ENCODE results near the gene TNC.

Gene TNC

DNA sequence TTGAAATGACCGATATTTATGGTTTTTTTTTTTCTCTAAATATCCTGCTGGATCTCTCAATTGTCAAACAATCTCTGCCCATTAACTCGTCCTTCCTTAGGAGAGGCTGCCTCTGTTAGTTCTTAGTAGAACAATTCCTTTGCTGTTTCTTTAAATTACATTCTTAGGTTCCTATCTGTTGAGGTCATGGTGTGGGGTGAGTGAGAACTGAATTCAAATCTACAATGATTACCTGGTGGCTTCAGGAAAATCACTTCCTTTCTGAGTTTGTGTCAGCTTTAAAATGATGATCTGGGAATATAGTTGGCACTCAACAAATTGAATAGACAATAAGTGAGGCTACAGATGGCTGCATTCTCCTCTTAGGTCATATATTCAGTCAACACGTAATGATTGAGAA, 105.5 kb downstream of the TNC start:
- peaks cover 4% of the 10 kb centered on the region; the same call in 1 of the 2 replicates for H3K4me1 ChIP-seq (ENCODE audit: low read length)
- H3K9ac ChIP-seq (ENCODE audit: low read length), result no peak overlapping the region
- no peak overlapping the region for H3K27ac ChIP-seq (ENCODE audit: low read length)
- H3K79me2 ChIP-seq (ENCODE audit: low read length), result no peaks in the 10 kb centered on the region
- H3K36me3 ChIP-seq (replicated peaks; ENCODE audit: insufficient read depth, low read length), result no peaks in the 10 kb centered on the region
- no peaks in the 10 kb centered on the region for H4K20me1 ChIP-seq (ENCODE audit: insufficient read depth, low read length)
- H2AFZ ChIP-seq (ENCODE audit: low read length), result no peak overlapping the region
- H3K4me2 ChIP-seq (ENCODE audit: low read depth, low read length), result no peak overlapping the region
- no peaks in the 10 kb centered on the region for H3F3A ChIP-seq (ENCODE audit: insufficient read depth, low read length)
- no peak for DNase-seq
- H3K4me3 ChIP-seq (ENCODE audit: low read length), result no peak overlapping the region
- H3K9me2 ChIP-seq (replicated peaks; ENCODE audit: insufficient read depth, low read length), result no peaks in the 10 kb centered on the region
- TF ChIP-seq EZH2phosphoT487 (IDR thresholded peaks at IDR 0.05; ENCODE audit: low read length) (no peak), EZH2 (optimal IDR thresholded peaks at IDR 0.05; ENCODE audit: low read depth, low read length) (no peak)
- TF ChIP-seq, protein P1, sequence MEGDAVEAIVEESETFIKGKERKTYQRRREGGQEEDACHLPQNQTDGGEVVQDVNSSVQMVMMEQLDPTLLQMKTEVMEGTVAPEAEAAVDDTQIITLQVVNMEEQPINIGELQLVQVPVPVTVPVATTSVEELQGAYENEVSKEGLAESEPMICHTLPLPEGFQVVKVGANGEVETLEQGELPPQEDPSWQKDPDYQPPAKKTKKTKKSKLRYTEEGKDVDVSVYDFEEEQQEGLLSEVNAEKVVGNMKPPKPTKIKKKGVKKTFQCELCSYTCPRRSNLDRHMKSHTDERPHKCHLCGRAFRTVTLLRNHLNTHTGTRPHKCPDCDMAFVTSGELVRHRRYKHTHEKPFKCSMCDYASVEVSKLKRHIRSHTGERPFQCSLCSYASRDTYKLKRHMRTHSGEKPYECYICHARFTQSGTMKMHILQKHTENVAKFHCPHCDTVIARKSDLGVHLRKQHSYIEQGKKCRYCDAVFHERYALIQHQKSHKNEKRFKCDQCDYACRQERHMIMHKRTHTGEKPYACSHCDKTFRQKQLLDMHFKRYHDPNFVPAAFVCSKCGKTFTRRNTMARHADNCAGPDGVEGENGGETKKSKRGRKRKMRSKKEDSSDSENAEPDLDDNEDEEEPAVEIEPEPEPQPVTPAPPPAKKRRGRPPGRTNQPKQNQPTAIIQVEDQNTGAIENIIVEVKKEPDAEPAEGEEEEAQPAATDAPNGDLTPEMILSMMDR (IDR thresholded peaks at IDR 0.05; ENCODE audit: low read length), result no peak
- H3K27me3 ChIP-seq (replicated peaks; ENCODE audit: insufficient read depth, low read length), result no peaks in the 10 kb centered on the region
- H3K9me3 ChIP-seq (replicated peaks; ENCODE audit: insufficient read depth, low read length), result no peaks in the 10 kb centered on the region

DNA sequence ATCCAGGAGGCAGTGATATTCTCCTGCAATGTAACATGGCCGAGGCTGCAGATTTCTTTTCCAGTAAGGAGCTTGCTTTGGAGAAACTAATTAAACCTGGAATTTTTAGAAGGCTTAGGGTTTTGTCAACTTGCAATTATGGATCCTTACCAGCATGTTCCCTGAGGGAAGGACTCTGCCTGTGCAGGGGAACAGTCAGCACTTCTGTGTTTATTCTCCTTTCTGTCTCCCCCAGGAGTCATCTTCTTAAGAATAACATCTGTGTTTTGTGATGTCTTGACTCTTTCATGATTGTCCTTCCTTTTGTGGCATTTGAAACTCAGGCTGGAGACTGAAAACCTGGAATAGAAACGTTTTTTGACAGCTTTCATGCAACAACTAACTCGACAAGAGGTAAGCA, 107.1 kb downstream of the TNC start:
- Histone ChIP-seq H3K27ac (ENCODE audit: low read length) (no peak overlapping the region), H3K9me2 (replicated peaks; ENCODE audit: insufficient read depth, low read length) (no peaks in the 10 kb centered on the region), H3K4me1 (ENCODE audit: low read length) (peaks cover 4% of the 10 kb centered on the region; the same call in 1 of the 2 replicates), H2AFZ (ENCODE audit: low read length) (no peak overlapping the region), H3K9ac (ENCODE audit: low read length) (no peak overlapping the region), H3K79me2 (ENCODE audit: low read length) (no peaks in the 10 kb centered on the region), H3K4me3 (ENCODE audit: low read length) (no peak overlapping the region), H3F3A (ENCODE audit: insufficient read depth, low read length) (no peaks in the 10 kb centered on the region), H3K27me3 (replicated peaks; ENCODE audit: insufficient read depth, low read length) (no peaks in the 10 kb centered on the region), H3K9me3 (replicated peaks; ENCODE audit: insufficient read depth, low read length) (no peaks in the 10 kb centered on the region), H4K20me1 (ENCODE audit: insufficient read depth, low read length) (no peaks in the 10 kb centered on the region), H3K36me3 (replicated peaks; ENCODE audit: insufficient read depth, low read length) (no peaks in the 10 kb centered on the region), H3K4me2 (ENCODE audit: low read depth, low read length) (no peak overlapping the region)
- no peak for DNase-seq
- TF ChIP-seq EZH2 (optimal IDR thresholded peaks at IDR 0.05; ENCODE audit: low read depth, low read length), result no peak
- TF ChIP-seq, protein P1 (IDR thresholded peaks at IDR 0.05; ENCODE audit: low read length), result no peak
- no peak for TF ChIP-seq EZH2phosphoT487 (IDR thresholded peaks at IDR 0.05; ENCODE audit: low read length)

DNA sequence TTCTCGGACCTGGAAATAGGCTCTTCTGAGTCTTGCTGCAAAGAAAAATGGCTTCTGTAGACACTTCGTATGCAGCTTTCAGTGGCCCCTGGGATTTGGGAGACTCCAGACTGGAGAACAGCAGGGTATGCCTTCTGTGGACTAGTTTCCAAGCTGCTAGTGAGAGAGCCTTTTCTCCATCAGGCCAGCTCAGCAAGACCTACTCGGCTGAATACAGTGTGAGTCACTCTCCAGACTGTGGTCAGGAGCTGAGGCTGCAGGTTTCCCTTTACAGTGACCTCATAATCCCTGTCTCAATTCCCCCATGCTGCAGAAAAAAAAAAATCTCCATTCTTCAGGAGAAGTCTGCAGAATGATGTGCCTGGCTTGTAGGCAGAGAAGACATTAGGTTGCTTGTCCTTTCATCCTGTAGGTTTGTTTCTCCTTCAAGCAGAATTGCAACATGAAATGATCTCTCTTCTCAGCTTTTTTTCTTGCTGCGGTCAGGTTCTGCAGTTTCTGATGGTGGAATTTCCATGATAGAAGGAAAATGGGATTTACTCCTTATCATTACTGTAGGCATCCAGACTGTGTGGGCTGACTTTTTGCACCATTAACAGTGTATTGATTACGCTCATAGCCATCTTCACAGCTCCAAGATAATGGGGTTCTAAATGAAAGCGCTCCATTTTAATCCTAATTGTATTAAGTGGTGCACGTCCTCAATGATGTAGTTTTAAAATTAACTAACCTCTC, 109.3 kb downstream of the TNC start:
- H3K27me3 ChIP-seq (replicated peaks; ENCODE audit: insufficient read depth, low read length), result no peaks in the 10 kb centered on the region
- no peak overlapping the region for H2AFZ ChIP-seq (ENCODE audit: low read length)
- H3K9me3 ChIP-seq (replicated peaks; ENCODE audit: insufficient read depth, low read length), result no peaks in the 10 kb centered on the region
- H4K20me1 ChIP-seq (ENCODE audit: insufficient read depth, low read length), result no peaks in the 10 kb centered on the region
- no peaks in the 10 kb centered on the region for H3K36me3 ChIP-seq (replicated peaks; ENCODE audit: insufficient read depth, low read length)
- no peak overlapping the region for H3K4me2 ChIP-seq (ENCODE audit: low read depth, low read length)
- DNase-seq, result no peak
- H3K4me3 ChIP-seq (ENCODE audit: low read length), result no peak overlapping the region
- no peak overlapping the region for H3K27ac ChIP-seq (ENCODE audit: low read length)
- H3K9me2 ChIP-seq (replicated peaks; ENCODE audit: insufficient read depth, low read length), result no peaks in the 10 kb centered on the region
- no peaks in the 10 kb centered on the region for H3K79me2 ChIP-seq (ENCODE audit: low read length)
- H3F3A ChIP-seq (ENCODE audit: insufficient read depth, low read length), result no peaks in the 10 kb centered on the region
- TF ChIP-seq EZH2phosphoT487 (IDR thresholded peaks at IDR 0.05; ENCODE audit: low read length), result no peak
- TF ChIP-seq, protein P1 (IDR thresholded peaks at IDR 0.05; ENCODE audit: low read length), result no peak
- no peak for TF ChIP-seq EZH2 (optimal IDR thresholded peaks at IDR 0.05; ENCODE audit: low read depth, low read length)
- peaks cover 4% of the 10 kb centered on the region; the same call in 1 of the 2 replicates for H3K4me1 ChIP-seq (ENCODE audit: low read length)
- H3K9ac ChIP-seq (ENCODE audit: low read length), result no peak overlapping the region
